Stimulated activated CD4-positive, alpha-beta T cell treated with anti-CD3 and anti-CD28 coated beads, Interleukin-1b, Interleukin-23, amount 100 ng/mL, for 48 hours (primary cell): ENCODE results near the gene MED22.
"Not testable (repeated sequence)": the region's sequence is repeated elsewhere in the genome, so short reads cannot be mapped to it uniquely, and the experiment has no call there.

Experiments
- DNase-seq: peaks from one replicate; pipeline ENCODE4 v3.0.0-alpha.2; 2020

Gene MED22

DNA sequence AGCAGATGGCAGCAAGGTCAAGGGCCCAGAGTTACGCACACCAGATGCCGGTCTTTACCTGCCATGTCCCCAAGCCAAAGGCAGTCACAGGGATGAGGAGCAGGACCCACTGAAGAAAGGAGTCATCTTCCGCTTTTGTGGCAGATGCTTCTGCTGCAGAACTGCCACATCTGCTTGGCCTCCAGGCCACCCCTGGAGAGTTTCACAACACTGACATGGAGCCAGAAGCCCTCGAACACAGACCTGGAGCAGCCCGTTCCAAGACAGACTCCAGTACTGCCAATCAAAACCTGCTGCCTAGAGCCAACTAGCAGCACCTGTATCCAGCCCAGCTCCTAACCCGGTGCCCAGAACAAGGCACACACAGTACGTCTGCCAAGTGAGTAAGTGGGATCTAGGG lies 6.8 kb upstream of the MED22 start:
- no peak for DNase-seq

DNA sequence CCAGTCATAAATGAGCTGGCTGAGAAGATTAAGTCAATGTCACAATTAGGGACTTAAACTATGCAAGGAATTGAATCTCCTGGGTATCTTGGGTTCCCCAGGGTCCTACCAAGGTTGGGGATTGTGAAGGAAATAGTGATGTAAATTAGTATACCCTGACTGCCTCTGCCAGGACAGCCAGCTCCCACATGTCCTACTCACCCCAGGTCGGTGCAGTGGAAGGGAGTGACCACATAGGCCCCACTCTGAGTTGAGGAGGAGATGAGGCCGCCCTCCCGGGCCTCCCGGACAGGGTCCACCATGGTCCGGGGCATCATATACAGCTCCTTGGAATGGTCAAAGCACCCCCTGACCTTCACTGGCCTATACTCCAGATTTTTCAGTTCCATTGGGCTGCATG lies 5.6 kb upstream of the MED22 start:
- no peak for DNase-seq

DNA sequence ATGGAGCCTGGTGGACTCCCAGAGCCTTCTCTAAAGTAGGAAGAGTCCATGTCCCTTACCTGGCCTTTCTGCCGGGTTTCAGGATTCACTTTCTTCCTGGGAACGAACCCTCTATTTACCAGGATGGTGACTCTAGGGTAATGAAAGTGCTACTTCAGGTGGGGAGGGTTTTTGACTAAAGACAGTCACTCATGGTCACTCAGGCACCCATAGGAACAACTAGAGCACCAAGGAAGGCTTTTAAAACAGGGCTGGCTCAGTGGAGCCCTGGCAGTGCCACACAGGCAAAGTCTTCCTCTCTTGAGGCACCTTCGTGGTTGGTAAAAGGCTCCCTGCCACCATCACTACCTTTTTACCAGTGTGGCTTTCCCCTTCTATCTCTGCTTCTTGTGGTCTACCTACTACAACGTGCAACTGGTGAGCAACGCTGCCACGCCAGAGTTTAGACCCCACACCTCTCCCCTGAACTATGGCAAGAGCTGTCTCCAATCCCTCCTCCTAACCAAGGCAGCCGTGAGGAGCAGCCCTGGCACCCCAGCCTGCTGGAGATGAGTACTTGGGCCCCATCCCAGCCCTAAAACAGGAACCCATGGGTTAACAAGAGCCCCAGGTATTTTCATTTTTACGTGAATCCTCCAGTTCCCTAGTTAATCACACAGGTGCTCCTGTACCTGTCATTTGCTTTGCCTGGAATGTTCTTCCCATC lies 4.9 kb upstream of the MED22 start:
- DNase-seq: no peak

DNA sequence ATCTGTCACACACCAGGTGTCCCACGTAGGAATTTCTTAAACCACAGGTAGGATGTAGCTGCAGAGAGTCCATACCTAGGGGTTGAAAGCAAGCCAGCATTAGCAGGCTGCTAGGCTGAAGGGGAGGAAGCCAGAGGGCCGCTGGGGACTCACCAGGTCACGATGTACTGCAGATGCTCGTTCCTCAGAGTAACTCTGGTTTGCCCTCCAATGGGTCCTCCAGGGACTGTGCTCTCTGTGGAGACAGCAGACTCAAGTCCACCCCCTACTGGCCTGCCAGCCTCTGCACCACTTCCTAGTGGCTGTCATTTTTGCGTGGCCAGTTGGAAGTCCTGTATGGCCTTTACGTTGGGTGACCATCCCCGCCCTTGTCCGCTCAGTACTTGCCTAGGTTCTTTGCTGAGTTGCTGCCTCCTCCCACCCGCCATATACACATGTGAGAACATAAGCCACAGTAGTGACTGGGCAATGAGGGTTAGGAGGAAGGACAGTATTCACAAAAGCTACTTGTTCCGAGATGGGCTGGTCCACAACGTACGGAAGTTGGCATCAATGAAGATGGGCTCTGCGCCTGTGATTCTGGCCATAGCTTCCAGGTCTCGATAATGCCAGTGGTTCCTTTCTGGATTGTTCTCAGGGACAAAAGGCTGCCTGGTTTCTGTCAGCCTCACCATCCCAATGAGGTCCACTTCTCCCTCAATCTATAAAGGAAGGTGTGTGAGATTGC lies 4.1 kb upstream of the MED22 start:
- peak; percentile 59 for DNase-seq

DNA sequence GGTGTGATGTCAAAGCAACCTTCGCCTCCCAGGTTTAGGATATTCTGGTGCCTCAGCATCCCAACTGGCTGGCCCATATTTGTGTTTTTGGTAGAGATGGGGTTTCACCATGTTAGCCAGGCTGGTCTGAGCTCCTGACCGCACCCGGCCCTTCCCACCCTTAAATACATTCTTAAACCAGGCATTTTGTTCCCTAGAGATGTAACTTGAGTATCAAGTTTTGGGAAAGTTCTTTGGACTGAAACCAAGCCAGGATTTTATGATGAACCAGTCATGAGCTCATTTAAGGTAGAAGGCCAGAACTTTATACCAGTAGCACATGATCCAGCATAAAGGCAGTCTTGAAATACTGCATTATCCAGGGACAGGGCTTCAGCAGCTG lies 3.6 kb upstream of the MED22 start:
- DNase-seq: no peak

DNA sequence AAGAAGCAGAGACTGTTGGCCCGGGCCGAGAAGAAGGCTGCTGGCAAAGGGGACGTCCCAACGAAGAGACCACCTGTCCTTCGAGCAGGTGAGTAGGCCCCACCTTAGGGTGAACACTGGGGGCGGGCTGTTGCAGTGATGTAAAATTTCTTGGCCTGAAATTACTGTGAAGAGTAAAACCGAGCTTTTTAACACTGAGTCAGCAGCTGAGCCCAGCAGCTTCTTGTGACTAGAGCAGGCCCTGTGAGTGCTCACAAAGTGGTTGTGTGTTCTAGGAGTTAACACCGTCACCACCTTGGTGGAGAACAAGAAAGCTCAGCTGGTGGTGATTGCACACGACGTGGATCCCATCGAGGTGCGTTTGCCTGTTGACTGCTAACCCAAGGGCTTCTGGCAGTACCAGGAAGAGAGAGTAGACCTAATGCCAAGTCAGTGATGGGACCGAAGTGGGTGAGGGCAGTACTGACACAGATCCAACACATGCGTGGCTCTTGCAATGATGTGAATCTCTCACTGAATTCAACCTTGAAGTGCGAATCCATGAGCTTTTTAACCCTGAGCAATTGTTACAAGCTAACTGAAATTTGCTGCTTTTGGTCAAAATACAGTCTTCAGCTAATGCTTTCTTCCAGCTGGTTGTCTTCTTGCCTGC lies 2.2 kb upstream of the MED22 start:
- DNase-seq: peak; percentile 56

DNA sequence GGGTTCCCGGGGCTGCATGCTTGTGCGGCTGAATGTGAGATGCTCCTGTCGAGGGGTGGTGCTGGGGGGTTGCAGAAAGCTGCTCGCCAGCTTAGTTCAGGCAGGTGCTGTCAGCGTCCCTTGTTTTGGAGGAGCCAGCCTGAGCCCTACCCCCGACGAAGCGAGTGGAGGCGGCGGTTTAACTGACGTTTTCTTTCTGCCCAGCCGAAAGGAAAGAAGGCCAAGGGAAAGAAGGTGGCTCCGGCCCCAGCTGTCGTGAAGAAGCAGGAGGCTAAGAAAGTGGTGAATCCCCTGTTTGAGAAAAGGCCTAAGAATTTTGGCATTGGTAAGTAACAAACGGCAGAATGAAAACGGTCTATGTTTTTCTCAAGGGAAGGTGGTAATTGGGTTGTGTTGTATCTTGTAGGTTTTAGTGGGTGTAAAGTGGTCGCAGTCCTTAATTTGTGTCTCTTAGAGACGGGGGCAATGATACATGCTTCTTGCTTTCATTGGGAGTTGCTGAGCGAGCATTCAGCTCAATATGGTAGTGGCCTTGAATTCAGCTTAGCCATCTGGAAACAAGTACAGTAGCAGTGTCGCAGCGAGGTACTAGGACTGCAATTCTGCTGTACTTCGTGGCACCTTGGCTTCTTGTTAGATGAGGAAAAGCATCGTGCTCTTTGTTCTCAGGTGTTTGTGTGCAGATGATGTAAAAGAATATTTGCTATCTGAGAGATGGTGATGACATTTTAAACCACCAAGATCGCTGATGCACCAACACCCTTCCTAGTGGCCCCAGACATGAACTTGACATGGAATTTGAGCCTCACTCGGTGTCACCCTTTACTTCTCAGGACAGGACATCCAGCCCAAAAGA lies 1.0 kb upstream of the MED22 start:
- DNase-seq: no peak

DNA sequence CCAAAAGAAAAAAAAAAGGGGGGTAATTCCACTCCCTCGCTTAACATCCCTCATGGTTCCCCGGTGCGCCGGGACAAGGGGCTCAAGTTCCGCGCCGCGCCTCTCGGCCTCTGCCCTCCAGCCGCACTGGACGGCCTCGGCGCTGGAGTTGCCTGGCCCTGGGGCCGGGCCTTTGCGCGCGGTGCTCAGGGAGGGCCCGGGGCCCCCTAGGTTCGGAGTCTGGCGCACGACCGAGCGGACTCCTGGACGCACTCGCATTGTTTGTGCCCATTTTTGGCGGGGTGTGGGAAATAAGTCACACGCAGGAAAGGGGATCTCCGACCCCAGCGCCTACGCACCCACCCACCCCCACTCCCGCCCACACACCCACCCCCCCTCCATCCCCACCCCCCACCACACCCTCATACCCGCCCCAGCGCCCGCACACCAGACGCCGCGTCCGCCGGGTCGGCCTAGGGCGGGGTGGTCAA lies 381 bp downstream of the MED22 start:
- no peak for DNase-seq

DNA sequence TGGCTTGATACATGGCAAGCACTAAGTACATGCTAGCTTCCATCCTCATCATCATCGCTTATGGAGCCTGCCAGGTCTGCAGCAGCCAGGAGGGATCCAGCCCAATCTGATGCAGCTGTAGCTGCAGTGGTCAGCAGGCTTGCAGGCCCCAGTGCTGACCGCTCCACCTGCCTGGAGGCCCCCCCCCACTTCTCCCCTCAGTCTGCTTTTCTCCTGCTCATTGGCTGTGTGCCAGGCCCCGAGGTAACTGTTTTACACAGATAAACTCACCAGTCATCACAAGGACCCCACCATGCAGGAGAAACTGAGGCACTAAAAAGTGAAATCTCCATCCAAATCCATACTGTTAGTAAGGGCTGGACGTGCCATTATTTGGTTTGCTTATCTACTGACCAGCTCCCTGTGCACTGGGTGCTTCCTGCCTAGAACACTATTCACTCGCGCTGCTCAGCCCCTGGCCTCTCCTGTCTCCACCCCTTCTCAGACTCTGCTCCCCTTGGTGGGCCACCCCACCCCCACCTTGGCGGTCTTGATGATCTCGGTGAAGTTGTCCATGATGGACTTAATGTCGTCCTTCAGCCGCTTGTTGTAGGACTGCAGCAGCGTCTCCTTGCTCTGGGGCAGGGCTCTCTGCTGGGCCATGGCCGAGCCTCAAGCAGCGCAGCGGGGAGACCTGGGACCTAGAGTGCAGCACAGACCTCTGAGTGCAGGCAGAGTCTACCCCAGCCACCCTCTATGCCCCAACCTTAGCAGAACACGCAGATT lies 1.7 kb downstream of the MED22 start:
- DNase-seq: no peak

DNA sequence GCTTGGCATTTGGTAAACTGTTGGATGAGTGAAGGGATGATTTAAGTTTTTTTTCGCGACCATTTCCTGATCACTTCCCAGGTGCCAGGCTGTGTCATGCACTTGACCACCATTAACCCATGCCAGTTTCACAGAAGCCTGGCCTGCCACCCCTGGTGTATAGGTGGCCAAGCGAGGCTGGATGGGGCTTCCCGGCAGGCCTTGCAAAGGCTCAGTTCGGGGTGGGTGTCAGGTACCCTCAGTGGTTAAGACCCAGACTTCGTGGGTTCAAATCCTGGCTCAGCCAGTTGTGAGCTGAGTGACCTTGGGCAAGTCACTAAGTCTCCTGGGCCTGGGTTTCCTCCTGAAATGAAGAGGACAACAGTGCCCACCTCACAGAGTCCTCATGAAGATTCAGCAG lies 2.3 kb downstream of the MED22 start:
- no peak for DNase-seq

DNA sequence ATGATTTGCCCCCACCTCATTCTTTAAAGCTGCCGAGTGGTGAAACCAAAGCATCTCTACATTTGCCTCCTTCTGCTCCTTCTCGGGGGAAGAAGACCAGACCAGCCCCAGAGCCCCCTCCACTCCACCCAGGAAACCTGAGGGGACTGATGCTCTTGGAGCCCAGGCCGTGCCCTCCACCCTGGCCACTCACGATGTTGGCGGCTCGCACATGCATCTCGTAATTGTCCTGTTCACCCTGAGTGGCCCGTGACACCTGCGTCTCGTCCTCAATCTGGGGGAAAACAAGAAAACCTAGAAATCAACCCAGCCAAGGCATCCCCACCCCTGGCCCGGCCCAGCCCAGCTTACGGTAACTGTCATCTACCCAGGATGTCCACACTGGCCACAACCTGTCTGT lies 3.0 kb downstream of the MED22 start:
- no peak for DNase-seq

DNA sequence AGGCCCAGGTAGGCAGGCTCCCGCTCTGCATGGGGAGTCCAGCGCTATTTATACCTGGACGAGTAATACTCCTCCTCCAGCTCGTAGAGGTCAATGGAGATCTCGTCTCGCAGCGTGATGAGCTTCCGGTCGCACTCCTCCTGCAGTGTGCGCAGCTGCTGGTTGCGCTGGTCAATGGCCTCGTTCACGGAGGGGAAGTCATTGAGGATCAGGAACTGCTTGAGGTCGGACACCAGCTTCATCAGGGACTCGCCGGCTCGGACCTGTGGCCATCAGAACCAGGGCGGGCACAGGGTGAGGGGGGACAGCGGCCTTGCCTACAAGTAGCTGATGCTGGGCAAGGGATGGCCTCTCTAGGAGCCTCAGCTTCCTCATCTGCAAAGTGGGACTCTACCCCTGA lies 3.9 kb downstream of the MED22 start:
- no peak for DNase-seq

DNA sequence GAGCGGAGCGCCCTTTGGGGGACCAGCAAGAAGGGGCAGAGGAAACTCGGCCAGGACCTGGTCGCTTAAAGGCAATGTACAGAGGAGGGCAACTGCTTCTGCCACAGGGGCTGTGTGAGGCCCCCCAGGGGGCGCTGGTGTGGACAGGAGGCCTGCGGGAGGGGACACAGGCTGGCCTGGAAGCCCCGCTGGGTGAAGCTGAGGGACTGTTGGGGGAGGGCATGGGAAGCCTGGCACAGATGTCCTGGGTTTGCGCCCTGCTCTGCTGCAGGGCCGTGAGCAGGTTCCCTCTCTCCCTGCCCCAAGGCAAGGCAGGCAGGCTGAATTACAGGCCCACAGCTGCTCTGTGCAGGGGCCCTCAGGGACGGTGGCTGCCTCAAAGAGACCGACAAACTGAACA lies 5.4 kb downstream of the MED22 start:
- no peak for DNase-seq

DNA sequence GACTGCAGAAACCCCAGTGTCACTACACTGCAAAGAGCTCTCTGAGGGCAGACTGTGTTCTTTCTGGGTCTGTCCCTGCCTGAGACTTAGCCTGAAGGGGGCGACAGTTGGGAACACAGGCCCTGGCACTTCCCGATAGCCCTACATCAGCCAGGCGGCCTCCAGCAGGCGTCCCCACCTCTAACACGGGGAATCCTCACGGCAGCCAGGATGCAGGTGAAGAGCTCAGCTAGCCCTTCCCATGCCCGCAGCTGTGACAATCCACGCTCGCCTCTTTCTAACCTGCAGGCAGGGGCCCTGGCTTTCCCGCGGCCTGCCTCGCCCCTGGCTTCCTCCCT lies 5.9 kb downstream of the MED22 start:
- DNase-seq: no peak

DNA sequence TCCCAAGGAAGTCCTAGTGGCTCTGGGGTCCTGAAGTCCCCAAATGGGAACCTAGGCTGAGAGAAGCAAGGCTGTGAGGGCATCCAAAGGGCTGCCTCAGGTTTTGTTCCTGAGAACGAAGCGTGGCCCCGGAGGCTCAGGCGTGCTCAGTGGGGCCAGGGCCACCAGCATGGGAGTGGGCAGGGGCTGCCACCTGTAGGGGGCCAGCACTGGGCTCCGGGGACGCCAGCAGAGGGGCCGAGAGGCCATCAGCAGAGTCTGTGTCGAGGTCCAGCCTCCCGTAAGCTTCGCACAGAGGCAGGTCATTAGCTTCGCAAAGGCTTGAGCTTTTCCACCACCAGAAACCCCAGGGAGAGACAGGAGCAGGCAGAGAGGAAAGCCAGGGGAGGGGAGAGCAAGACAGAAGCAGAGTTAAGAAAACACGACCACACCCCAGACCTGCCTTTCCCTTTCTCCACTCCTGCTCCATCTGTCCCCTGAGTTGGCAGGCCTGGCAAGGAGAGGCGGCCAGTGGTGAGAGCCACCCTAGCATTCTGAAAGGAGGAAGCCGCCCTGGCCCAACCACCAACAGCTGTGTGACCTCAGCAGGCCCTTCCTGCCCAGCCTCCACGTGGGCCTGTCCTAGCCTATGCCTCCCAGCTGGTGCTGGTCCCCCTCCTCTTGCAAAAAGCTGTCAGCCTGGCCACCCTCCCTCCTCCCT lies 6.4 kb downstream of the MED22 start:
- no peak for DNase-seq

DNA sequence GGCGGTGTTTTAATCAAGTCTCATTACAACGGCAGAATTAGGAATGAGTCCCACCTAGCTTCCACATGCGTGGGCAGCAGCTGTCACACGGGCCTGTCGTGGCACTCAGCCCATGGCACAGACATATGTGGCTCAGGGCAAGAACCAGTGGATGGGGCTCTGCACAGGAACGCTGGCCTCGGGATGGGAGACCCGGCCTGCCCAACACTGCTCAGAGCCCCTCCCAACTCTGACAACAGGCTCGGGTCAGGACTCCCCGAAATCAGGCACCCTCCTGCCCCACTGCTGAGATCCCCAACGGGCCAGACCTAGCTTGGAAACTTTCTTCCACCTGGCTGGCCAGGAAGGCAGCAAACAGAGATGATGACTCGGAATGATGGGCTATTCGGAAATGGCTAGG lies 7.0 kb downstream of the MED22 start:
- DNase-seq: no peak

DNA sequence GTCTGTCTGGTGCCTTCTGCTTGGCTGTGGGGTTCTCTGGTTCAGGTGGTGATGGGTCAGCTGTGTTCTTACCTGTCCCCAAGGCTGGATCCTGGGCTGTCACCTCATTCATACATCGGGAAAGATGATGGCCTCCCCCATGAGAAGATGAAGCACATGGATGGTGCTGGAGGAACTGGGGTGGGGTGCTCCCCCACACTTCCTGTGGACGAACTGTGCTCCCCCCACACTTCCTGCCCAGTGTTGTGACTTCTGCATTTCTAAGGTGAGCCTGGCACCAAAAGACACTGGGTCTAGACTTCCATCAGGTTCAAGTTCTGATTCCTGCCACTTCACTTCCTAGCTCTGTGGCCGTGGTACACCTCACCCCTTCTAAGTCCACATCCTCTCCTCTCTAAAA lies 7.7 kb downstream of the MED22 start:
- DNase-seq: no peak

DNA sequence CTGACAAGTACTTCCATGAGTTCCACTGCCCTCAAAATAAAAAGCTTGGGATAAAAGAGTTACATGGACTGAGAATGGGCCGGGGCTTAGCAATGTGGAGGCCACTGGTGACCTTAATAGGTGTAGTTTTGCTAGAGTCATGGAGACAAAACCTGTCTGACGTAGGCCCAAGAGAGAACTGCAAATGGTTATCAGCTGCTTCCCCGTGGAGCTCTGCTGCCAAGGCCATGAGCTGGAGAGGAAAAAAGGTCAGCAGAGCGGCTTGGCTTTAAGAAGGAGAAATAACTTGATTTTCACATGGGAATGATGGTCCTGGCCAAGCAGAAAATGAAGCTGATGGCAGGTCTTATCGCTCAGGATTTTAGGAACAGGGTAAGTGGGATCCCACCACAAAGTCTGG lies 8.3 kb downstream of the MED22 start:
- no peak for DNase-seq

DNA sequence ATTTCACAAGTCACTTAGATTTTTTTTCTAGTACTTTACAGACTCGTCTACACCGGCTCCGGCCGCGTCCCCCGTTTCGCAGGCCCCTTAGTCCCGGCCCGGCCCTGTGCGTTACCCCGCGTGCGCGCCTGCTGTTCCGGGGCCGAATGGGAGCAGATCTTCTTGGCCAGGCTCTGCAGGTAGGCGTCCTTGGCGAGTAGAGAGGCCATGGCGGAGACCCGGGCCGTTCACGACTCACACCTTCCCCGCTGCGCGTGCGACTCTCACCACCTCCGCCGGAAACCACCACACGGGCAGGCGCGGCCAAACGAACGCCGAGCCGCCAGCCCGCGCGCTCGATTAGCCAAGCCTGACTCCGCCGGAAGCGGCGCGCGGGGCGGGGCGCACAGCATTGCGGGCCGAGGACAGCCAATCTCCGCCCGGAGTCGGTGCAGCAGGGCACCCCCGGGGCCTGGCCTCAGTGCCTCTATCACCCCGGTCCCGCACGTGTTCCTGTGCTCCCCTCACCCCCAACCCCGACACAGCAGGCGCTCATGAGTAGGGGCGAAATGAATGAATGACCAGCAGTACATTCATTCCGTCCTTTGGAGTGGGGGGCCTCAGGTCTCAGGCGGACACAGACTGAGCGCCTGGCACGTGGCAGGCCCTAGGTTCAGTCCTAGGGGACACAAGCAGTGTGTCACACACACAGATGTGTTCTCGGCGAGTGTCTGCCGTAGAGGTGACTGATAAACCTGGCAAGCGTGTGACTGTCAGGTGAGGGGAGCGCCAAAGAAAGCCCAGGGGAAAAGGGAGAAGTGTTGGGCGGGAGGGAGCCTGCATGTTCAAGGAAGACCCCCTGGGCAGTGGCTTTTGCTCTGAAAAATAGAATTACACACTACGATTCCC lies 11.8 kb downstream of the MED22 start, which contains the start of gene SURF6:
TSS of gene SURF6 (minus strand) at position 265 of the 888 bp plus-strand sequence. CDS start at position 209, 56 bp downstream.
- peak; percentile 94 for DNase-seq

DNA sequence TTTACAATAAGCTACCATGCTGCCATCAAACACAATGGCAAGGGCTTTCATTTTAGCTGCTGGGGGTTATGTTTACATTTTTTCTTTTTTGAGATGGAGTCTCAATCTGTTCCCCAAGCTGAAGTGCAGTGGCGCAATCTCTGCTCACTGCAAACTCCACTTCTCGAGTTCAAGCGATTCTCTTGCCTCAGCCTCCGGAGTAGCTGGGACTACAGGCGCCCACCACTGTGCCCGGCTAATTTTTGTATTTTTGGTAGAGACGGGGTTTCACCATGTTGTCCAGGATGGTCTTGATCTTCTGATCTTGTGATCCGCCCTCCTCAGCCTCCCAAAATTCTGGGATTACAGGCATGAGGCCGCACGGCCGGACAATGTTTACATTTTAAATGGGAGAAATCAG lies 13.0 kb downstream of the MED22 start:
- DNase-seq: not testable (repeated sequence)

DNA sequence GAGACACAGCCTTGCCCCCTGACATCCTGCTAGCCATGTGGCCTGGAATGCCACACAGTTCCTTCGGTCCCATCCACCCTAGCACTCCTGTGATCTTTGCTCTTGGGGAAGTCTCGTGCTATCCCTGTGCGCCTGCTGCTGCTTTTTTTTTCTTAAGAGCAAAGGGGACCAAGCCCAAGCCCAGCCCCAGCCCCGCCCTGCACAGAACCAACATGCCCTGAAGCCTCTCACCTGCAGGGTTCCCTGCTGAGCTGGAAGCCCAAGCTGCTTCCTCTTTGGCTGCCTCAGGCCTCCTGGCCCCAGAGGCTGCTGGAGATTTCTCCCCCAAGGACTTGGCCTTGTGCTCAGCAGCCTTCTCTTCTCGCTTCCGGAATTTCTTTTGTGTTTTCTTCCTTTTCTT lies 13.8 kb downstream of the MED22 start:
- no peak for DNase-seq
